Astrocyte of the cerebellum (primary cell): Measurements from ENCODE around the gene SLC1A4.
"Not testable (repeated sequence)": the region's sequence is repeated elsewhere in the genome, so short reads cannot be mapped to it uniquely, and the experiment has no call there.

Experiments
- DNase-seq: peaks from one replicate; pipeline ENCODE4 v3.0.0-alpha.2; 2011; ENCODE audit warnings: low read depth
- H3K4me3 ChIP-seq: 2 replicates; pipeline ENCODE4 v1.5.1; 2011; ENCODE audit warnings: mild to moderate bottlenecking, low read depth, low read length, moderate library complexity
- CTCF ChIP-seq: IDR thresholded peaks from 2 replicates; pipeline ENCODE4 v1.5.1; 2012; ENCODE audit warnings: low read length, low read depth, moderate library complexity, mild to moderate bottlenecking; ENCODE audit errors: missing control alignments
- in situ Hi-C: cut with HindIII; loops from 2 replicates; pipeline ENCODE4 v1.10.0; 2017; ENCODE audit warnings: low sequenced_read_pairs

The SLC1A4 gene

GRCh38 chr2:65033178-65033577, 44.0 kb downstream of the SLC1A4 start:
- TF ChIP-seq CTCF, result no peak
- DNase-seq, result no peak
- in situ Hi-C loops, result loop anchor here (25.0 kb wide), 1 partner anchor 96 kb away; no protein-coding TSS in a partner anchor
- H3K4me3 ChIP-seq, result no peak overlapping the region

- H3K4me3 ChIP-seq, DNase-seq: not testable (repeated sequence)
- in situ Hi-C loops, result loop anchor here (25.0 kb wide), 1 partner anchor 96 kb away; no protein-coding TSS in a partner anchor
Measured at GRCh38 chr2:65033667-65034066, 44.5 kb downstream of the SLC1A4 start.

- no peak for DNase-seq
- TF ChIP-seq CTCF, result no peak
- in situ Hi-C loops, result loop anchor here (25.0 kb wide), 1 partner anchor 98 kb away; no protein-coding TSS in a partner anchor
- H3K4me3 ChIP-seq, result no peak overlapping the region
Measured at GRCh38 chr2:65035351-65035943, 46.2 kb downstream of the SLC1A4 start.

DNA sequence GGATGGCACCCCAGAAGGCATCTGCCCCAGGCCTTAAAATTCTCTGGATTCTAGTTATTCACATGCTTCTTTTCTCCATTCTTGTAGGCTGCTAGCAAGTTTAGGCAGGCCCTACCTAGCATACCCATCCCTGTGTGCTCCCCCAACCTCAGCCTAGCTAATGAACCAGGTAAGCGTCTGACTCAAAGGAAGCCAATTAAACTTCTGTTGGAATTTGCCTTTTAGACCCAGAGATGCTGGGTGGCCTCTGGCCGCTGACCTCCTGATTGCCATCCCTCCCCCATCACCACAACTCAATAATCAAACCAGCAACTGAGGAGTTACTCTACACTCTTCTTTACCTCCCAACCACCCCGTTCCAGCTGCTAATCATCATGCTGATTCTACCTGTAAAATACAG, 48.0 kb downstream of the SLC1A4 start:
- no peak overlapping the region for H3K4me3 ChIP-seq
- no peak for DNase-seq
- no peak for TF ChIP-seq CTCF
- in situ Hi-C loops, result loop anchor here (25.0 kb wide), 1 partner anchor 100 kb away; no protein-coding TSS in a partner anchor

DNA sequence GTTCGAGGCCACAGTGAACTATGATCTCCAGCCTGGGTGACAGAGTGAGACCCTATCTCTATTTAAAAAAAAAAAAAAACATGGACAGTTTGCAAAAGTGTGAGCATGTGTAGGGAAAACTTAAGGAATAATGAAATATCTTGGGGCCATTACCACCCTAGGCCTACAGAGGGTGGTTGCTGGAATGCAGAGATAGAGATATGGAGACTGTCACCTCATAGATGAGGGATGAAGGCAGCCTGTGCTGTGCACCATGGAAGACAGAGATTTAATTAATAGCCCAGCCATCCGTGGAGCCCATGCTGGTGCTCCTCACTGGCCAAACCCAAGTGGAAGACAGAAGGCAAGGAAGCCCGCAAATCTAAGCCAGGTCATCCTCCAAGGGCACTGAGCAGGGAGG, 50.4 kb downstream of the SLC1A4 start:
- DNase-seq, result no peak
- in situ Hi-C loops, result loop anchor here (25.0 kb wide), 1 partner anchor 102 kb away; no protein-coding TSS in a partner anchor
- no peak for TF ChIP-seq CTCF
- no peak overlapping the region for H3K4me3 ChIP-seq

GRCh38 chr2:65040400-65041261, 51.4 kb downstream of the SLC1A4 start:
- no peak overlapping the region for H3K4me3 ChIP-seq
- peak; percentile 71 for DNase-seq
- peak; percentile 95 for TF ChIP-seq CTCF
- in situ Hi-C loops, result loop anchor here (25.0 kb wide), 1 partner anchor 103 kb away; no protein-coding TSS in a partner anchor

DNA sequence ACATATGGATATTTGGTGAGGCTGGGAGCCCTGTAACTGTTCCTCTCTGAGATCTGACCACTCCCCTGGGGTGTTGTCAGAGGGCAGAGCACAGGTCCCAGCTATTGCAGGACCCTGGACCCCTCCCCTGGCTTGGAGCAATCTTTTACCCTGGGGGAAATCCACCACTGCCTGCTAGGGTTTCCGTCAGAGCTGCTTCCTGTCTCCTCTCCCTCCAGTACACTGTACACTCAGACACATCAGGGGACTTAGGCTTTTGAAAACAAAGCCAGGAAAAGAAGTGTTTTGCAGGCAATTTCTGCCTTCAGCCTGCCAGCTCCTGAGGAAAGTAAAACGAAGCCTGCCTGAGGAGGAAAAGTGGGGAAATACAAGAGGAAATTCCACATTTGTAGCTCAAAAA, 53.8 kb downstream of the SLC1A4 start:
- in situ Hi-C loops, result loop anchor here (25.0 kb wide), 1 partner anchor 106 kb away; no protein-coding TSS in a partner anchor
- no peak for DNase-seq
- no peak overlapping the region for H3K4me3 ChIP-seq
- TF ChIP-seq CTCF, result no peak
